Lung microvascular endothelial cell (primary cell): Measurements from ENCODE around the gene RTTN. TPM values are rescaled to one million over a fixed set of nuclear protein-coding genes. Genes with fewer than 3 reads are reported as not detected.

Experiments used
- DNase-seq, 2 donors: peaks; one replicate each; pipeline versions ENCODE4 v3.0.0 to v3.0.0-alpha.2; 2010; ENCODE audit warnings: low read depth in 2 of 2
- total RNA-seq: library from RNA; depleted of rRNA; stranded (reverse); fragments of >200 nt; gene quantifications from 2 replicates; pipeline ENCODE4 v1.2.1, GENCODE V29; 2014

Gene RTTN
- total RNA-seq, 1 donor from 2014 or later = 14.7 TPM

DNA sequence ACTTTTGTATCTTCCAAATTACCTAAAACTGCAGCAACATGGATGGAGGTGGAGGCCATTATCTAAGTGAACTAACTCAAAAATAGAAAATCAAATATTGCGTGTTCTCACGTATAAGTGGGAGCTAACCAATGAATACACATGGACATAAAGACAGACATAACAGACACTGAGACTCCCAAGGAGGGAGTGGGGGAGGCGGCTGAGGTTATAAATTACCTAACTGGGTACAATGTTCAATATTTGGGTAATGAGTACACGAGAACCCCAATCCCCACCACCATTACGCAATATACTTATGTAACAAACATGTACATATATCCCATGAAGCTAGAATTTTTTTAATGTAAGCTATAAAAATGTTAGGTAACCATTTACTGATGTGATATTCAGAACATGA lies 119.8 kb downstream of the RTTN start:
- no peak for DNase-seq

DNA sequence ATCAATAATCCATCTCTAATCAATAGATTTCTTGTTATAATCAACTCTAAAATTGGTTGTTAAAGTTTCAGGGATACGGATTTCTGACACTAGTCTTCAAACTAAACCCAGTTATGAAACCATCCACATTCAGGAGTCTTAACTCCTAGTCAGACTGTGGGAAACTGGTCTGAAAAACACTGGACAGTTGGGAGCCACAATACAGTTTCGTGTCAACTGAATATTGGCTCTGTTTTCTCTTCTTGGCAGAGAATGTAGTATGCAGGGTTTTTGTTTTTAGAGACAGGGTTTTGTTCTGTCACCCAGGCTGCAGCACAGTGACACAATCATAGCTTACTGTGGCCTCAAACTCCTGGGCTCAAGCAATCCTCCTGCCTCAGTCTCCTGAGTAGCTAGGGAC lies 123.1 kb downstream of the RTTN start:
- no peak for DNase-seq

GRCh38 chr18:70078106-70078505 lies 127.4 kb downstream of the RTTN start:
- no peak for DNase-seq

DNA sequence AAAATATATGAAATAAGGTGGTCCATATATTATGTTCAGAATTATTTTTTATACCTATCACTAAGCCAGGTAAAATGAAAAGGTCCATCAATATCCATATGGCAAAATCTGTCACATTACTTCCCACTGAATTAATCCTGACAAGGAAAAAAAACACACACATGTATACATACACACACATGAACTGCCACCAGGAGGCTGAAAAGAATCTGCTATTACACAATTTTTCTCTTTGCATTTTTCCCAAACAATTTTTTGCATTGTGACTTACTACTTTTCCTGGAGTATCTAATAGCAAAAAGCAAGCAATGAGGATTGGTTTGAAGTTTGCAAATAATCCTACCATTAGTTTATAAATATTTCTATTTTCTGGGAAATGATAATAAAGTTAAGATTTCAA lies 129.6 kb downstream of the RTTN start:
- no peak for DNase-seq

DNA sequence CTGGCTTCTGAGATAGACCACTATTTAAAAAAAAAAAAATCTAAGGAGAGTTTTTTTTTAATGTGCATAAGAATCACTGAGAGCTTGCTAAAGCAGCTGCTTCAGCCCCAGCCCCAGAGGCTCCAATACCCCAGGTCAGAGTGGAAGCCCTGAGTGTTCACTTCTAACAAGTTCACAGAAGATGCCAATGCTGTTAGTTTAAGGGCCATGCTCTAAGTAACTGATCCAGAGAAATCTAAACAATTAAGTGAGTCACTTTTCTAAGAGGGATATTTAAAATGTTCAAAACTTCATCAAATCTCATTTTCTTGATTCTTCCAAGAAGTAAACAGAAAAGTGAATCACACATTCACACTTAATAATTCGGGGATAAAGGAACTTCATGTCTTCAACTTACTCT lies 131.4 kb downstream of the RTTN start:
- DNase-seq = no peak

DNA sequence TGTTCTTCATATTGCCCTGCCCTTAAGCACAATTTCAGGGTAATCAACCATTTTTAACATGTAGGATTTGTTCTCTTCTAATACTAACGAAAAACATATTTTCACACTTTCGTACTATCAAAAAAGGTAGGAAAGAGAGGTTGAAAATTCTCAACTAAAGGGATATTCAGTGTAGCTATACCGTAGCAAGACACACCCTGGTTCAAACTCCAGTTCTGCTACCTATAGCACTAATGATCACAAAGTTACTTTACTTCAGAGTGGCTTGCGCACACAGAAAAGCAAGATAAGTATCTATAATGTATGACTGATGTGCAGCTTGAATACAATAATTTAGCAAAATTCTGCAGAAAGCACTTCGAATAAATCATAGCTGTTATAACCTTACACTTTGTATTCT lies 132.1 kb downstream of the RTTN start:
- DNase-seq = no peak

- peak; percentile 43 to 66 for DNase-seq
These were observed 132.8 kb downstream of the RTTN start for GRCh38 chr18:70072678-70073077.

- DNase-seq = no peak
These were observed 135.5 kb downstream of the RTTN start for GRCh38 chr18:70069965-70070364.

- no peak for DNase-seq
These were observed 136.1 kb downstream of the RTTN start for GRCh38 chr18:70069382-70069781.

- DNase-seq = no peak
These were observed 136.5 kb downstream of the RTTN start for GRCh38 chr18:70068981-70069380.

GRCh38 chr18:70059684-70060083 lies 145.8 kb downstream of the RTTN start:
- DNase-seq = no peak

DNA sequence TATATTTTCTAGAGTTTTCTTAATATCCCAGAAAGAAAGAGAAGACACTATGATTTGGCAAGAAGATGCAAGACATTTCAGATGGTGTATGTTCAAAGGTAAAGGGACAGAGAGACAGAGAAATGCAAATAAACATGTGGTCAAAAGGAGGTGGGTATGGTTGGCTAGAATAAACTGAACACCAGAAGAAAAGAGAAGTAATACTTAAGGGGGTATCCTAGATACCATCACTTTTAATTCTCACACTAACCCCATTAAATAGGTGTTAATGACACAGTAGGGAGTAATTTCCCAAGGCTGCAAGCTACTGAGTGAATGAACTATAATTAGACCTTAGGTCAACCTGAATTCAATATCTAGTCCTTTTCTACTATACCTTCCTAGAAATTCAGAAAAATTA lies 146.6 kb downstream of the RTTN start:
- no peak for DNase-seq

DNA sequence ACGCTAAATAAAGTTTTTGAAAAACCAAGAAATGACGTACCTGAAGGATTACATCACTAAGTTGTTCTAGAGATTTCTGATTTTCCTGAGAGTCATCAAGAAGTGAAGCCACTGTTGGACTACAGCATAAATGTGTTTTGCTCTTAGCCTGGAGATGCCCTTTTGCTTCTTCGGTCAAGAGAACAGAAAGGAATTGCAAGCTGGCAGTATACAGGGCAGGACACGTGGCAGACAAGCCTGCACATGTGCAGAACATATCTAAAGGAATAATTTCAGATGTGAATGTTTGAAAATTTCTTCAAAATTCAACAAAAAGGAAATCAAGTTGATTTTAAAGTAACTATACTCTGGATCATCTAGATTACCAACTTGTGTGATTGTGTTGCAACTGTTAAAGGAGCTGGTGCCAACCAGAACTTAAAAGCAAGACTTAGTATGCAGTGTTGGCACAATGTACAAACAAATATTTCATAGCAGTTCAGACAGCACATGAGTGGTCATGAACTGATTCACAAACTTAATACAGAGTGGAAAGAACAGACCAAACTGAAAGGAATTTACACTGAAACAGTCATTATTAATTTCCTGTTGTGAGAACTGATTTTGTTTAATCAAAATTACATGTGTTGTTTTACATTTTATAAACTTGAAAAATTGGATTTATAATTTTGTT lies 157.4 kb downstream of the RTTN start:
- peak; percentile 57 for DNase-seq

- DNase-seq = no peak
These were observed 158.7 kb downstream of the RTTN start for GRCh38 chr18:70046796-70047195.

- no peak for DNase-seq
These were observed 159.3 kb downstream of the RTTN start for GRCh38 chr18:70046207-70046606.

DNA sequence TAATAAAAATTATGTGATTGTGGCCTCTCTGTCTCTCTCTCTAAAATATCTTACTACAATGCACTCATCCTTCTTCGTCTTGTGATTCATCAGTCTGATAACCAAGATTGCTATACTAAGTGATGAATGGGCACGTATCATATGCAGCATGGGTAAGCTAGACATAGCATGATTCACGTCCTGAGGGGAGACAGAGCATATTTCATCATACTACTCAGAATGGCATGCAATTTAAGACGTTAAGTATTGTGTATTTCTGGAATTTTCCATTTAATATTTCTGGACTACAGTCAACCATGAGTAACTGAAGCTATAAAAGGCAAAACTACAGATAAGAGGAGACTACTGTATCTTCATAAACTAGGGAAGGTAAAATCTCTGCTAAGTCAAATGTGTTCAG lies 160.9 kb downstream of the RTTN start:
- DNase-seq = peak; percentile 70 to 97

DNA sequence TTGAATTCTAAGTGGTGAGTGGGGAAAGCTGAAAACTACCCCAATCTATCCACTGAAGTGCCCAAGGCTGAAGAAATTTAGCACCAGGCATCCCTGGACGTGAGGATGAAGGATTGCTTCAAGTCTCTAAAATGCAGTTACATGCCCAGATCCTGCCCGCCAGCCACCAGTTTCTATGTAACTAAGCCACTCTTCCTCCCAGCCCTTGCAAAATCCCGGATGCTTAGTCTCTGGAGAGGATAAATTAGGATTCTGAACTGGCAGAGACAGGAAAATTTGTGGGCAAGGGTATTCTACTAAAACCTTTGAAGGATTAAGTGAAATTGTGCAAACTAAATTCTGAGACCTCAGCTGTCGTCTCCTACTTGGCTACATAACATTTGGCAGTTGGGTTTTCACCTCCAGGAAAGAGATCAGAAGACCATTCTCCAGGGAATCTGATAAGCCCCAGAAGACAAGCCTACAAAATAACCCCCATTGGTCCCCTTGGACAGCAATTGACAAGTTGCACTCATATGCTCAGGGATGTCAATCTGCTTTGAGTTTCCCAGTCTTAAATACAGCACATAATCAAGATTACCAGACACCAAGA lies 163.9 kb downstream of the RTTN start:
- no peak for DNase-seq

GRCh38 chr18:70039186-70039585 lies 166.3 kb downstream of the RTTN start:
- no peak for DNase-seq

GRCh38 chr18:70037431-70038061 lies 167.9 kb downstream of the RTTN start:
- no peak for DNase-seq

GRCh38 chr18:70036771-70037347 lies 168.6 kb downstream of the RTTN start:
- DNase-seq = no peak

GRCh38 chr18:70036168-70036567 lies 169.3 kb downstream of the RTTN start:
- DNase-seq = no peak

DNA sequence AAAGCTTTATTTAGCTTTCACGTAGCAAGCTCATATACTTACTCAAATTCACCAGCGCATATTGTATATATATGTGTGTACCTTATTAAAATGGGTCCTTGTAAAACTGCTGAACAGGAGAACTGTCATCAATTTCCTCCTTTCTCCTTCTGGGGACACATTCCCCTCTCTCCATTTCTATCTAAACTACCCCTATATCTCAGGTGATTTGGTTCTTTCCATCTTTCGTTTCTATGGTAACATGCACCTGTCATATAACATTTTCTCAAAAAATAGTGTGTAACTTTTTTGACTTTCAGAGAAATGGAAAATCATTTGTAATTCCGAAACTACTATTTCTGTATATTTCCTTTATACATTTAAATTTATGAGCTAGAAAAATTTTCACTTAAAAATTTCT lies 174.3 kb downstream of the RTTN start:
- no peak for DNase-seq

- no peak for DNase-seq
These were observed 174.8 kb downstream of the RTTN start for GRCh38 chr18:70030728-70031127.
